Neuronal stem cell (in vitro differentiated cells): ENCODE data around the gene JAKMIP3.

Source experiments
- DNase-seq: peaks from one replicate; pipeline ENCODE4 v3.0.0-alpha.2; 2013; ENCODE audit warnings: low spot score
- H2AFZ ChIP-seq: one replicate; pipeline ENCODE4 v1.6.1; 2013; ENCODE audit warnings: mild to moderate bottlenecking, low read length, inconsistent platforms
- H2AK5ac ChIP-seq: 2 replicates; pipeline ENCODE4 v1.6.1; 2013; ENCODE audit warnings: low read depth, mild to moderate bottlenecking, inconsistent platforms, low read length, moderate library complexity, mixed read lengths
- H2BK120ac ChIP-seq: 2 replicates; pipeline ENCODE4 v1.6.1; 2013; ENCODE audit warnings: low read depth, mild to moderate bottlenecking, inconsistent platforms, low read length, moderate library complexity, mixed read lengths
- H2BK12ac ChIP-seq: one replicate; pipeline ENCODE4 v1.6.1; 2013; ENCODE audit warnings: low read length, inconsistent platforms
- H2BK15ac ChIP-seq: 2 replicates; pipeline ENCODE4 v1.6.1; 2013; ENCODE audit warnings: mild to moderate bottlenecking, low read length, inconsistent platforms, mixed read lengths
- H2BK5ac ChIP-seq: one replicate; pipeline ENCODE4 v1.6.1; 2013; ENCODE audit warnings: inconsistent platforms, mild to moderate bottlenecking, low read length, moderate library complexity
- H3K14ac ChIP-seq: one replicate; pipeline ENCODE4 v1.6.1; 2013; ENCODE audit warnings: low read length, inconsistent platforms
- H3K18ac ChIP-seq: 2 replicates; pipeline ENCODE4 v1.6.1; 2013; ENCODE audit warnings: low read length, inconsistent platforms
- H3K23ac ChIP-seq: 2 replicates; pipeline ENCODE4 v1.6.1; 2013; ENCODE audit warnings: low read depth, mild to moderate bottlenecking, mixed read lengths, low read length, inconsistent platforms; ENCODE audit not compliant: poor library complexity
- H3K27ac ChIP-seq: replicated peaks from 3 replicates; pipeline ENCODE4 v1.5.1; 2013; ENCODE audit warnings: low read length, inconsistent platforms
- H3K27me3 ChIP-seq, 3 experiments: 2 replicates each; pipeline ENCODE4 v1.6.1; 2013; ENCODE audit warnings: low read length in 3 of 3, mild to moderate bottlenecking in 2 of 3, inconsistent platforms in 1 of 3, low read depth in 1 of 3, mixed read lengths in 1 of 3, moderate library complexity in 1 of 3; ENCODE audit not compliant: control insufficient read depth in 3 of 3, insufficient read depth in 3 of 3
- H3K36me3 ChIP-seq, 2 donors: replicated peaks in 1 of 2; 2 replicates each; pipeline ENCODE4 v1.6.1; 2013; ENCODE audit warnings: low read length in 2 of 2; ENCODE audit not compliant: control insufficient read depth in 2 of 2, insufficient read depth in 2 of 2
- H3K4ac ChIP-seq: 2 replicates; pipeline ENCODE4 v1.6.1; 2013; ENCODE audit warnings: inconsistent platforms, mild to moderate bottlenecking, low read length, moderate library complexity
- H3K4me1 ChIP-seq, 2 donors: 1 replicate in 1 of 2; 2 replicates in 1 of 2; pipeline ENCODE4 v1.6.1; 2013; ENCODE audit warnings: low read length in 2 of 2, low read depth in 1 of 2; ENCODE audit not compliant: control insufficient read depth in 2 of 2, insufficient read depth in 1 of 2
- H3K4me2 ChIP-seq: one replicate; pipeline ENCODE4 v1.6.1; 2013; ENCODE audit warnings: mild to moderate bottlenecking, low read length, inconsistent platforms; ENCODE audit not compliant: insufficient read depth, poor library complexity, severe bottlenecking
- H3K4me3 ChIP-seq, 2 donors: 2 replicates each; pipeline ENCODE4 v1.5.1; 2013; ENCODE audit warnings: low read length in 2 of 2, mild to moderate bottlenecking in 2 of 2, inconsistent platforms in 1 of 2, moderate library complexity in 1 of 2
- H3K79me1 ChIP-seq: one replicate; pipeline ENCODE4 v1.6.1; 2013; ENCODE audit warnings: low read depth, mild to moderate bottlenecking, inconsistent platforms, low read length, moderate library complexity
- H3K9ac ChIP-seq: one replicate; pipeline ENCODE4 v1.6.1; 2013; ENCODE audit warnings: mild to moderate bottlenecking, low read depth, low read length, inconsistent platforms; ENCODE audit not compliant: poor library complexity
- H3K9me3 ChIP-seq, 2 donors: replicated peaks in 1 of 2; 2 replicates each; pipeline versions ENCODE3 to v1.6.1; 2013; ENCODE audit warnings: low read length in 2 of 2, mild to moderate bottlenecking in 2 of 2, inconsistent platforms in 1 of 2, low read depth in 1 of 2, mixed read lengths in 1 of 2, moderate library complexity in 1 of 2; ENCODE audit not compliant: control insufficient read depth in 2 of 2, insufficient read depth in 1 of 2
- H4K8ac ChIP-seq: one replicate; pipeline ENCODE4 v1.6.1; 2013; ENCODE audit warnings: low read depth, mild to moderate bottlenecking, inconsistent platforms, low read length, moderate library complexity
- H4K91ac ChIP-seq: one replicate; pipeline ENCODE4 v1.6.1; 2013; ENCODE audit warnings: low read length, low read depth, mild to moderate bottlenecking, inconsistent platforms; ENCODE audit not compliant: poor library complexity
- WGBS, 2 donors: extraction: QIAGEN DNeasy Blood & Tissue Kit; methylation state at CpG; one replicate each; pipeline ENCODE4 v1.1.7; 2013; ENCODE audit warnings: missing lambda C conversion rate in 2 of 2, mixed read lengths in 1 of 2; ENCODE audit not compliant: insufficient read length in 2 of 2, insufficient replicate concordance in 1 of 2; ENCODE audit errors: extremely low coverage in 2 of 2; 5-methylcytosine and 5-hydroxymethylcytosine counted together

Gene JAKMIP3

DNA sequence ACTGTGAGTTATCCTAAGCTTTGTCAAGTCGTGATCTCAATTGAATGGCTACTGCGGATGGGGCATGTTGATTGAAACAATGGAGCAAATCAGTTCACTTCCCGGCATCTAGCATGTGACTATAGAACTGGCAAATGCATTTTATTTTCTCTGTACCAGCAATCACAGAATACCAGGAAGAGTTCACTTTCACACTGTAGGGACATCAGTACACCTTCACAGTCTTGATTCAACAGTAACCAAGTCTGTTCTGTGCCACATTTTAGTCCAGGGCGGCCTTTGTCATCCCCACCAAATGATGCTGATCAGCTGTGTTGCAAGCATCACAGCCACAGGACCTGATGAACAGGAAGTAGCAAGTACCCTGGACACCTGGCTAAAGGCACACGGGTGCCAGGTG is 32.1 kb upstream of the JAKMIP3 start:
- H3K9me3 ChIP-seq, result peaks cover 0 to 2% of the 10 kb centered on the region in 2 donors
- H3K4me2 ChIP-seq, result no peak overlapping the region
- no peak overlapping the region for H2BK120ac ChIP-seq
- no peak overlapping the region for H3K9ac ChIP-seq
- H2AK5ac ChIP-seq, result no peak overlapping the region
- H2BK15ac ChIP-seq, result no peak overlapping the region
- H3K4me3 ChIP-seq, result no peak overlapping the region
- DNase-seq, result no peak
- no peak overlapping the region for H2BK12ac ChIP-seq
- no CpG with 5 or more reads among the region's 5 CpGs for WGBS, 2 donors
- H3K79me1 ChIP-seq, result no peaks in the 10 kb centered on the region
- H3K18ac ChIP-seq, result no peak overlapping the region
- H3K27me3 ChIP-seq, result peaks cover 12 to 80% (median 35%) of the 10 kb centered on the region in 3 experiments
- H3K4me1 ChIP-seq, result peaks cover 8 to 12% of the 10 kb centered on the region in 2 donors
- no peak overlapping the region for H2AFZ ChIP-seq
- H4K8ac ChIP-seq, result no peak overlapping the region
- H3K27ac ChIP-seq, result no peak overlapping the region
- no peak overlapping the region for H3K4ac ChIP-seq
- H4K91ac ChIP-seq, result no peak overlapping the region
- H2BK5ac ChIP-seq, result no peak overlapping the region
- H3K14ac ChIP-seq, result no peak overlapping the region
- no peaks in the 10 kb centered on the region for H3K36me3 ChIP-seq
- H3K23ac ChIP-seq, result no peak overlapping the region

- Histone ChIP-seq H2BK120ac (no peak overlapping the region), H2BK12ac (no peak overlapping the region), H3K4me3 (no peak overlapping the region), H3K4me2 (no peak overlapping the region), H3K36me3 (no peaks in the 10 kb centered on the region), H2AFZ (no peak overlapping the region), H3K4ac (no peak overlapping the region), H4K91ac (no peak overlapping the region), H3K23ac (peak overlapping the region; percentile 29), H2BK5ac (no peak overlapping the region), H3K18ac (no peak overlapping the region), H2AK5ac (no peak overlapping the region), H4K8ac (no peak overlapping the region), H3K4me1 (peaks cover 8 to 12% of the 10 kb centered on the region in 2 donors), H3K27me3 (peaks cover 12 to 88% (median 35%) of the 10 kb centered on the region in 3 experiments), H3K14ac (no peak overlapping the region), H2BK15ac (no peak overlapping the region), H3K9ac (no peak overlapping the region), H3K79me1 (no peaks in the 10 kb centered on the region), H3K27ac (no peak overlapping the region), H3K9me3 (peaks cover 0 to 2% of the 10 kb centered on the region in 2 donors)
- DNase-seq, result no peak
- WGBS, 2 donors, result no CpG with 5 or more reads among the region's 8 CpGs
These were observed 30.3 kb upstream of the JAKMIP3 start for GRCh38 chr10:132035476-132035875.

DNA sequence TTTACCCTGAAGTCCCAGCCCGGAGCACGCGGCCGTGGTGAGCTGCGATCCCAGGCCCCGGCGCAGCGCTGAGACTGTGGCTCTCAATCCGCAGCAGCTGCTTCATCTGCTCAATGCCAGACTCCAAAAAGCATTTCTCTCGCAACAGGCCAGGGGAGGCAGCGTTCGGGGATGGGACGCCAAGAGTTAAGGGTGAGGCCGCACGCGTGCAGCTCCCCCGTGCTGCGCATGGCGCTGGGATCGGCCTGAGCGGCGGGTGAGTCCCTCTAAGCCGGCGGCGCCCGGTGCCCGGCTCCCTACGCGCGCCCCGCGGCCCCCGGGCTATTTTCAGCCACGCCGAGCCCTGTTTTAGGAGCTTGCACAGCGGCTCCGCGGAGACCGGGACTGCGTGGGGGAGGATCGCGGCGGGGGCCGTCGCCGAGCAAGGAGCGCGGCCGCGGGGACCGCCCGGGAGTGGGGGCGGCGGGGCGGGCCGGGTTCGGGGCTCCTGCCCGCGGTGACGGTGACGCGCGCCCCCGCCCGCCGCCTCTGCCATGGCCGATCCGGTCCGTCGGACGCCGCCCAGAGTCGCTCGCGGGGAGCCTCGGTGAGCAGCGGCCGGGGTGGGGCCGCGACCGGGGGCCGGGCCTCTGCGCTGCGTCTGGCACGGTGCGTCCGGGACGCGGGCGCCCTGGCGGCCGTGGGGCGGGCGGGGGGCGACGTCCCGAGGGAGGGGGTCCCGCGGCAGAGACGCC is 29.4 kb upstream of the JAKMIP3 start:
- Histone ChIP-seq H4K91ac (no peak overlapping the region), H3K27me3 (peaks cover 12 to 89% (median 35%) of the 10 kb centered on the region in 3 experiments), H2BK5ac (no peak overlapping the region), H3K4me2 (peak overlapping the region; percentile 76), H3K23ac (peak overlapping the region; percentile 52), H2AFZ (peak overlapping the region; percentile 84), H3K9ac (peak overlapping the region; percentile 88), H3K18ac (peak overlapping the region; percentile 65), H3K14ac (peak overlapping the region; percentile 90), H4K8ac (no peak overlapping the region), H2BK15ac (no peak overlapping the region), H3K4ac (no peak overlapping the region), H3K79me1 (no peaks in the 10 kb centered on the region), H3K4me3 (peak overlapping the region; percentile 24 to 71), H3K4me1 (peaks cover 8 to 12% of the 10 kb centered on the region in 2 donors), H3K36me3 (no peaks in the 10 kb centered on the region), H2AK5ac (no peak overlapping the region), H2BK120ac (no peak overlapping the region), H3K27ac (no peak overlapping the region), H3K9me3 (peaks cover 0 to 2% of the 10 kb centered on the region in 2 donors), H2BK12ac (no peak overlapping the region)
- no peak for DNase-seq
- WGBS, 2 donors, result no CpG with 5 or more reads among the region's 100 CpGs

DNA sequence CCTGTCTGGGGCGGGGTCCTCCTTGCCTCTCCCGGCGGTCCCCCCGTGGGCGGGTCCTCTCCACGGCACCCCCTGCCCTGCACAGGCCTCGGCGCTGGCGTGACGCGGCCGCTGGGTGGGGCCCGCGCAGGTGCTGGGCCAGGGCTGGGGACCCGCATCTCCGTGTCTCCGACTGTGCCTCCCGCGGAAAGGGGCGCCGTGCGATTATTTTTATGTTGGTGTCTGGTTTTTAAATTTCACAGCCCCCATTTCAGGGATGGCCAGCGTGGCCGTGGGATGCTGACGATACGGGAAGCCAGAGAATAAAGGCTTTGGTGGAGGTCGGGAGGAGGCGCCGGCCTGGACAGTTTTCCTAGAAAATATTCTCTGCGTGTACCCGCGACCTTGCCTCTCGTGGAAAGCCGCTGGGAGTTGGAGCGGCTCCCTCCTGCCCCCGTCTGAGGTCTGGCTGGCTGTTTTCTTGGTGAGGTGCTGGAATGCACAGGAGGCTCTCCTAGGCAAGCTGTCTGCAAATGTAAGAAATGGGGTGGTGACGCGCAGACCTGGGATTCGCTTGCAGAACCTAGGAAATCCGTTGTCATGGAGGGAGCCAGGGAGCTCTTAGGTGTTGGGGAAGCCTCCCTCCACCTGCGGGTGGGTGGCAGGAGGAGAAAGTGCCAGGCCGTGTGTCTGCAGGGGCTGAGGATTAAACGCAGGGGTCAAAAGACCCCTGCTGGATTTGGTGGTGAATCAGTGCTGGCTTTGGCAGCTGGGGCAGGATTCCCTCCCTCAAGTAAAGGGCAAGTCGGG is 28.7 kb upstream of the JAKMIP3 start:
- H3K4me2 ChIP-seq, result peak overlapping the region; percentile 76
- H3K79me1 ChIP-seq, result no peaks in the 10 kb centered on the region
- H2BK15ac ChIP-seq, result no peak overlapping the region
- no peak overlapping the region for H2BK120ac ChIP-seq
- H3K9ac ChIP-seq, result no peak overlapping the region
- no peak overlapping the region for H4K91ac ChIP-seq
- no peak overlapping the region for H4K8ac ChIP-seq
- H3K23ac ChIP-seq, result no peak overlapping the region
- peaks cover 8 to 12% of the 10 kb centered on the region in 2 donors for H3K4me1 ChIP-seq
- H3K18ac ChIP-seq, result peak overlapping the region; percentile 4
- no peak for DNase-seq
- peaks cover 0 to 2% of the 10 kb centered on the region in 2 donors for H3K9me3 ChIP-seq
- no peak overlapping the region for H2AK5ac ChIP-seq
- H3K36me3 ChIP-seq, result no peaks in the 10 kb centered on the region
- H3K14ac ChIP-seq, result no peak overlapping the region
- no CpG with 5 or more reads among the region's 44 CpGs for WGBS, 2 donors
- no peak overlapping the region for H2BK12ac ChIP-seq
- H3K4ac ChIP-seq, result no peak overlapping the region
- no peak overlapping the region for H3K27ac ChIP-seq
- H3K4me3 ChIP-seq, result peak overlapping the region; percentile 2 to 71
- H3K27me3 ChIP-seq, result peaks cover 12 to 90% (median 35%) of the 10 kb centered on the region in 3 experiments
- peak overlapping the region; percentile 84 for H2AFZ ChIP-seq
- no peak overlapping the region for H2BK5ac ChIP-seq
